Measurements from ENCODE around the gene CPLX1.

Gene CPLX1

GRCh38 chr4:771464-771863 lies 54.5 kb downstream of the CPLX1 start:
- Histone ChIP-seq H3K9me3 (ENCODE audit: control insufficient read depth in 5 of 5, low read length in 5 of 5) (no peaks in the 10 kb centered on the region), H3K4me3 (ENCODE audit: low read depth in 1 of 5, low read length in 5 of 5) (peak overlapping the region in 1 of 5 donors; percentile 2), H3K27ac (ENCODE audit: low read depth, low read length) (peak overlapping the region; percentile 57), H3K27me3 (ENCODE audit: control insufficient read depth in 5 of 5, insufficient read depth in 4 of 5, low read length in 5 of 5) (no peaks in the 10 kb centered on the region), H3K36me3 (ENCODE audit: control insufficient read depth in 5 of 5, insufficient read depth in 5 of 5, low read length in 5 of 5) (peaks cover 3 to 58% (median 46%) of the 10 kb centered on the region in 5 donors), H3K4me1 (ENCODE audit: control insufficient read depth in 5 of 5, insufficient read depth in 5 of 5, low read length in 5 of 5) (peaks cover 2 to 39% (median 30%) of the 10 kb centered on the region in 5 donors), H3K9ac (ENCODE audit: low read length in 5 of 5) (peak overlapping the region in 1 of 5 donors; percentile 59)

- no peaks in the 10 kb centered on the region for H3K9me3 ChIP-seq (ENCODE audit: control insufficient read depth in 5 of 5, low read length in 5 of 5)
- peaks cover 3 to 44% (median 34%) of the 10 kb centered on the region in 5 donors for H3K4me1 ChIP-seq (ENCODE audit: control insufficient read depth in 5 of 5, insufficient read depth in 5 of 5, low read length in 5 of 5)
- H3K36me3 ChIP-seq (ENCODE audit: control insufficient read depth in 5 of 5, insufficient read depth in 5 of 5, low read length in 5 of 5), result peaks cover 3 to 61% (median 51%) of the 10 kb centered on the region in 5 donors
- H3K27ac ChIP-seq (ENCODE audit: low read depth, low read length), result no peak overlapping the region
- no peak overlapping the region for H3K4me3 ChIP-seq (ENCODE audit: low read depth in 1 of 5, low read length in 5 of 5)
- no peak overlapping the region for H3K9ac ChIP-seq (ENCODE audit: low read length in 5 of 5)
- no peaks in the 10 kb centered on the region for H3K27me3 ChIP-seq (ENCODE audit: control insufficient read depth in 5 of 5, insufficient read depth in 4 of 5, low read length in 5 of 5)
These were observed 55.9 kb downstream of the CPLX1 start for GRCh38 chr4:770022-770421.

DNA sequence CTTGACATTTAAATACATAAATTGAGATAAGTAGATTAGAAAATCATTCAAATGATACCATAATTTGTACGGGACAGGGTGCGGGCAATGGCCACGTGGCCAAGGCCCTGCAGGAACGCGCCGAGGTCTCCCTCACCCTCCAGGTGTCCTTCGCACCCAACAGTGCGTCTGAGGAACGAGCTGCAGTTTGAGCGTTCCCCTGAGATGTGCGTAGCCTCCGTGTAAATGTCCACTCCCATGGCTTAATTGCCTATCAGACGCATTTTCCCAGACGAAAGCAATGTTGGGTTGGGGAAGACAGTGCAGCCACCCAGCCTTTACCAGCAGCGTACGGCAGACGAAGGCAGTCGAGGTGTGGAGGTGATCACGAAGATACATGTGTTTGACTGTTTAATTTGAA lies 56.4 kb downstream of the CPLX1 start:
- H3K27me3 ChIP-seq (ENCODE audit: control insufficient read depth in 5 of 5, insufficient read depth in 4 of 5, low read length in 5 of 5), result no peaks in the 10 kb centered on the region
- no peak overlapping the region for H3K27ac ChIP-seq (ENCODE audit: low read depth, low read length)
- no peak overlapping the region for H3K9ac ChIP-seq (ENCODE audit: low read length in 5 of 5)
- no peak overlapping the region for H3K4me3 ChIP-seq (ENCODE audit: low read depth in 1 of 5, low read length in 5 of 5)
- H3K36me3 ChIP-seq (ENCODE audit: control insufficient read depth in 5 of 5, insufficient read depth in 5 of 5, low read length in 5 of 5), result peaks cover 3 to 61% (median 49%) of the 10 kb centered on the region in 5 donors
- peaks cover 3 to 44% (median 37%) of the 10 kb centered on the region in 5 donors for H3K4me1 ChIP-seq (ENCODE audit: control insufficient read depth in 5 of 5, insufficient read depth in 5 of 5, low read length in 5 of 5)
- H3K9me3 ChIP-seq (ENCODE audit: control insufficient read depth in 5 of 5, low read length in 5 of 5), result no peaks in the 10 kb centered on the region

GRCh38 chr4:768995-769394 lies 56.9 kb downstream of the CPLX1 start:
- Histone ChIP-seq H3K9ac (ENCODE audit: low read length in 5 of 5) (no peak overlapping the region), H3K4me3 (ENCODE audit: low read depth in 1 of 5, low read length in 5 of 5) (no peak overlapping the region), H3K27ac (ENCODE audit: low read depth, low read length) (no peak overlapping the region), H3K36me3 (ENCODE audit: control insufficient read depth in 5 of 5, insufficient read depth in 5 of 5, low read length in 5 of 5) (peaks cover 3 to 66% (median 49%) of the 10 kb centered on the region in 5 donors), H3K9me3 (ENCODE audit: control insufficient read depth in 5 of 5, low read length in 5 of 5) (no peaks in the 10 kb centered on the region), H3K27me3 (ENCODE audit: control insufficient read depth in 5 of 5, insufficient read depth in 4 of 5, low read length in 5 of 5) (no peaks in the 10 kb centered on the region), H3K4me1 (ENCODE audit: control insufficient read depth in 5 of 5, insufficient read depth in 5 of 5, low read length in 5 of 5) (peaks cover 3 to 43% (median 37%) of the 10 kb centered on the region in 5 donors)

DNA sequence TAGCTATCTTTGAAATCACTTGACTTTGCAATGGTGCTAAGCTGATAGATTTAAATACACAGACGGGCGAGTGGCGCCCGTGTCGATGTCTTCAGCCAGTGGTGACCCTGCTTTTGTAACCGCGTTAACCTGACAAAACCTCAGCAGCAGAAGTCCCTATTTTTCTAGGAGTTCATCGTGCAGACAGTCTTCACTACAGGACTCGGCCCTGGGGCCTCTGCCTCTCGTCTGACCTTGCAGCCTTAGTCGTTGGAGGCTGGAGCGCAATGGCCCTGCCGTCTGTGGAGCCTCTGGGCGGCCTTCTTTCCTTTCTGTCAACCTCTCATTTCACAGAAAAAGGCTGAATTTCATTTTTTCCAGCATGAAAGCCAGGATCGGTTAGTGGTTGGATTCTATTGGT lies 57.9 kb downstream of the CPLX1 start:
- Histone ChIP-seq H3K27ac (ENCODE audit: low read depth, low read length) (no peak overlapping the region), H3K4me3 (ENCODE audit: low read depth in 1 of 5, low read length in 5 of 5) (no peak overlapping the region), H3K9ac (ENCODE audit: low read length in 5 of 5) (no peak overlapping the region), H3K36me3 (ENCODE audit: control insufficient read depth in 5 of 5, insufficient read depth in 5 of 5, low read length in 5 of 5) (peaks cover 3 to 72% (median 57%) of the 10 kb centered on the region in 5 donors), H3K9me3 (ENCODE audit: control insufficient read depth in 5 of 5, low read length in 5 of 5) (no peaks in the 10 kb centered on the region), H3K4me1 (ENCODE audit: control insufficient read depth in 5 of 5, insufficient read depth in 5 of 5, low read length in 5 of 5) (peaks cover 1 to 34% (median 30%) of the 10 kb centered on the region in 5 donors), H3K27me3 (ENCODE audit: control insufficient read depth in 5 of 5, insufficient read depth in 4 of 5, low read length in 5 of 5) (no peaks in the 10 kb centered on the region)

DNA sequence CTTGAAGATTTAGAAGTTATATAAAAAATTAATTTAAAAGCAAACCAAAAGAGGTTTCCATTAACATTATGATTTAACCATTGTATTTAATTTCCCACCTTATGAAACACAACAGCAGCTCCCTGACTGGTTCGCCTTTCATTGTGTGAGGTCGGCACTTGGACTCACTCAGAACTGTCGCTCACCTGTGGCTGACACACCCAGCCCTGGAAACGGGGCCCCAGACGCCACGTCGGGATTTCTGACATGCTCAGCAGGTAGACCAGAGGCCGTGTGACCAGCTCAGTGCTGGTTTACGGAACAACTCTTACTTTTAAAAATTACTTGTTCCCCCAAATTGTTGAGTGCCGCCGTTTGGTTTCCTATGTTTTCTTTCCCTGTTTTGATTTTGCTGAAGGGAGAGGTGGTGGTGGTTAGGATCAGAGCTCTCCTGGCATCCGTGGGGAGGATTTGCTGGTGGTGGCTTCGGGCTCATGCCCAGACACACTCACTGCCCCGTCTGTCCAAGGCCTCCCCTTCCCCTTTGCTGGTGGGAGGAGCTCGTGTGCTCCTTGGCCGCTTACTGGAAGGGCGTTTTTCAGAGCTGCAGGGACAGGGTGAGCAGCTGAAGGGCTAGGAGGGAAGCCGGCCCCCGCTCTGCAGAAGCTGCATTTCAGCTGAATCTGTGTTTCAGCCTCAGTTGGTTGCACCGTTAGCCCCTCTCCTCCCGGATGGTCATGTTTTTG lies 59.2 kb downstream of the CPLX1 start:
- no peak overlapping the region for H3K4me3 ChIP-seq (ENCODE audit: low read depth in 1 of 5, low read length in 5 of 5)
- peaks cover 3 to 81% (median 64%) of the 10 kb centered on the region in 5 donors for H3K36me3 ChIP-seq (ENCODE audit: control insufficient read depth in 5 of 5, insufficient read depth in 5 of 5, low read length in 5 of 5)
- no peak overlapping the region for H3K27ac ChIP-seq (ENCODE audit: low read depth, low read length)
- H3K9me3 ChIP-seq (ENCODE audit: control insufficient read depth in 5 of 5, low read length in 5 of 5), result no peaks in the 10 kb centered on the region
- no peaks in the 10 kb centered on the region for H3K27me3 ChIP-seq (ENCODE audit: control insufficient read depth in 5 of 5, insufficient read depth in 4 of 5, low read length in 5 of 5)
- H3K4me1 ChIP-seq (ENCODE audit: control insufficient read depth in 5 of 5, insufficient read depth in 5 of 5, low read length in 5 of 5), result peaks cover 1 to 21% (median 17%) of the 10 kb centered on the region in 5 donors
- H3K9ac ChIP-seq (ENCODE audit: low read length in 5 of 5), result no peak overlapping the region

GRCh38 chr4:766152-766515 lies 59.8 kb downstream of the CPLX1 start:
- peaks cover 3 to 83% (median 70%) of the 10 kb centered on the region in 5 donors for H3K36me3 ChIP-seq (ENCODE audit: control insufficient read depth in 5 of 5, insufficient read depth in 5 of 5, low read length in 5 of 5)
- no peaks in the 10 kb centered on the region for H3K9me3 ChIP-seq (ENCODE audit: control insufficient read depth in 5 of 5, low read length in 5 of 5)
- H3K4me1 ChIP-seq (ENCODE audit: control insufficient read depth in 5 of 5, insufficient read depth in 5 of 5, low read length in 5 of 5), result peaks cover 1 to 15% (median 12%) of the 10 kb centered on the region in 5 donors
- no peak overlapping the region for H3K9ac ChIP-seq (ENCODE audit: low read length in 5 of 5)
- no peaks in the 10 kb centered on the region for H3K27me3 ChIP-seq (ENCODE audit: control insufficient read depth in 5 of 5, insufficient read depth in 4 of 5, low read length in 5 of 5)
- H3K27ac ChIP-seq (ENCODE audit: low read depth, low read length), result no peak overlapping the region
- H3K4me3 ChIP-seq (ENCODE audit: low read depth in 1 of 5, low read length in 5 of 5), result no peak overlapping the region

DNA sequence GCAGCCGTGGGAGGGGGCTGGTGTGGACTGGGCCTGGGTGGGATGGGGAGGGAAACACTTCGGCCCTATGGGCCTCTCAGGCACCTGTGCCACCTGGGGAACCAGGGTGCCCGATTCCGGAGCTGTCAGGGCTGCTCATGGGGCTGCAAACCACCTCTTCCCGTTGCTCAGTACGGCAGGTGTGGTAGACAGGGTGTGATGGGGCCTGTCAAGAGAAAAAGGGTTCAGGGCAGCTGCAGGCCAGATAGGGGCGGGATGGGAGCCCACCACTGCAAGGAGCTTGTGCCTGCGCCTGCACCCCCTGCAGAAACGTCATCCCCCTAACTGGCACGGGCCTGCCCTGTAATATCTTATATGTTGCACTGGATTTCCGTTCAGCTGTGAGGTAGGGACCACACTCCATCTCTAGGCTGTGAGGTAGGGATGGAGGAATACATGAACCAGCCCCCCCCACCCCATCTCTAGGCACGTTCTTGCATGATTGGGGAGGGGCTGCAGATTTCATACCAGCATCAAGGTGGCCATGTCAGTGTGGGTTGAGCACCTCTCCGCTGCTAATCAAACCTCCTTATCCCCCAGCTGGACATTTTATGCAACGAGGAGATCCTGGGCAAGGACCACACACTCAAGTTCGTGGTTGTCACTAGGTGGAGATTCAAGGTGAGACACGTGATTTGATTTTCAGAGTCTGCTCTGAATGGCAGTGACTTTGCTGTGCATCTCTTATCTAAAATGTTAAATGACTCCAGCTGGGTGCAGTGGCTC lies 61.3 kb downstream of the CPLX1 start:
- H3K9ac ChIP-seq (ENCODE audit: low read length in 5 of 5), result no peak overlapping the region
- H3K27me3 ChIP-seq (ENCODE audit: control insufficient read depth in 5 of 5, insufficient read depth in 4 of 5, low read length in 5 of 5), result no peaks in the 10 kb centered on the region
- H3K36me3 ChIP-seq (ENCODE audit: control insufficient read depth in 5 of 5, insufficient read depth in 5 of 5, low read length in 5 of 5), result peaks cover 3 to 80% (median 68%) of the 10 kb centered on the region in 5 donors
- peaks cover 1 to 15% (median 12%) of the 10 kb centered on the region in 5 donors for H3K4me1 ChIP-seq (ENCODE audit: control insufficient read depth in 5 of 5, insufficient read depth in 5 of 5, low read length in 5 of 5)
- no peaks in the 10 kb centered on the region for H3K9me3 ChIP-seq (ENCODE audit: control insufficient read depth in 5 of 5, low read length in 5 of 5)
- H3K27ac ChIP-seq (ENCODE audit: low read depth, low read length), result no peak overlapping the region
- no peak overlapping the region for H3K4me3 ChIP-seq (ENCODE audit: low read depth in 1 of 5, low read length in 5 of 5)

DNA sequence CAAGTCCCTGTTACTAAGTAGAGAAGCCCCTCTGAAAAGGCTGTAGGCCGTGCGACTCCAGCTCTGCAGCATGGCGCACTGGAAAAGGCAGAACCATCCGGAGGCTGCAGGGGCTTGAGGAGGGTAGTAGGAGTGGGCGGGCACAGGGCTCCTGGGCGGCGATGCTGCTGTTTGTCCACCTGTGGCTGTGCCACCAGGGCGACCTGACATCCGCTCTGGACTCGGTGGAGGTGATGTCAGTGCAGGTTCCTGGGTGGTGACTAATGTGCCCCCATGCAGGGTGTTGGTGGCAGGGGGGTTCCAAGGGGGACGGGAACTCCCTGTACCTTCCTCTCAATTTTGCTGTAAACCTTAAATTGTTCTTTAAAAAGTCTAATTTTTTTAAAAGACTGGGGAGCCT lies 62.0 kb downstream of the CPLX1 start:
- no peaks in the 10 kb centered on the region for H3K9me3 ChIP-seq (ENCODE audit: control insufficient read depth in 5 of 5, low read length in 5 of 5)
- H3K27ac ChIP-seq (ENCODE audit: low read depth, low read length), result no peak overlapping the region
- H3K36me3 ChIP-seq (ENCODE audit: control insufficient read depth in 5 of 5, insufficient read depth in 5 of 5, low read length in 5 of 5), result peaks cover 3 to 73% (median 62%) of the 10 kb centered on the region in 5 donors
- H3K4me3 ChIP-seq (ENCODE audit: low read depth in 1 of 5, low read length in 5 of 5), result no peak overlapping the region
- peaks cover 1 to 15% (median 12%) of the 10 kb centered on the region in 5 donors for H3K4me1 ChIP-seq (ENCODE audit: control insufficient read depth in 5 of 5, insufficient read depth in 5 of 5, low read length in 5 of 5)
- H3K27me3 ChIP-seq (ENCODE audit: control insufficient read depth in 5 of 5, insufficient read depth in 4 of 5, low read length in 5 of 5), result no peaks in the 10 kb centered on the region
- no peak overlapping the region for H3K9ac ChIP-seq (ENCODE audit: low read length in 5 of 5)

DNA sequence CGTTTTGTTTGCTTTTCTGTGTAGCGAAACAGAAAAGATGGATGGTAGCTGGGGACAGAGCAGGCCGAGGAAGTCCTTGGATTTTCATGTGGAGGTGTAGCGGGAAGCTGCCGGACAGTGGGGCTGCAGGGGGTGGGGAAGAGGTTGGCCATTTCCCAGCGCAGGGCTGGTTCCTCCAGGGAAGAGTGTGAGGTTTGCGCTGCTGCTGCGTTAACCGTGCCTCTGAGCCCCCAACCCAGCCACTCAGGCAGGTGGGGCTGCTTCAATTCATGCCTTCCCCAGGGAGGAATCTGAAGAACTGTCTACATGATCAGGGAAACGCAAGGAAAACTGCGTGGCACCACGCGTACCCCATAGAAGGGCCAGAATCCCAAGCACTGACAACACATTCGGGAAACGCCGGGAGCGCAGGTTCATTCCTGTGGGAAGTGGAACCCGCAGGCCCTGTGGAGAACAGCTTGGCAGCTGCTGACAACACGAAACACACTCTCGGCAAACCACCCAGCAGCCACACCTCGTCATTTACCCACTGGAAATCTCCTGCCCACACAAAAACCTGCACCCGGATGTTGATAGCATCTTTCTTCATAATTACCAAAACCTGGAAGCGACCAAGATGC lies 62.6 kb downstream of the CPLX1 start:
- peaks cover 1 to 15% (median 12%) of the 10 kb centered on the region in 5 donors for H3K4me1 ChIP-seq (ENCODE audit: control insufficient read depth in 5 of 5, insufficient read depth in 5 of 5, low read length in 5 of 5)
- no peak overlapping the region for H3K4me3 ChIP-seq (ENCODE audit: low read depth in 1 of 5, low read length in 5 of 5)
- H3K27ac ChIP-seq (ENCODE audit: low read depth, low read length), result no peak overlapping the region
- peaks cover 3 to 71% (median 61%) of the 10 kb centered on the region in 5 donors for H3K36me3 ChIP-seq (ENCODE audit: control insufficient read depth in 5 of 5, insufficient read depth in 5 of 5, low read length in 5 of 5)
- no peaks in the 10 kb centered on the region for H3K9me3 ChIP-seq (ENCODE audit: control insufficient read depth in 5 of 5, low read length in 5 of 5)
- H3K9ac ChIP-seq (ENCODE audit: low read length in 5 of 5), result no peak overlapping the region
- H3K27me3 ChIP-seq (ENCODE audit: control insufficient read depth in 5 of 5, insufficient read depth in 4 of 5, low read length in 5 of 5), result no peaks in the 10 kb centered on the region
